GM19239 (cell line): Measurements from ENCODE around the gene IFT122.
"Not testable (repeated sequence)": the region's sequence is repeated elsewhere in the genome, so short reads cannot be mapped to it uniquely, and the experiment has no call there.

Experiments used
- DNase-seq: peaks from one replicate; pipeline ENCODE4 v3.0.0; 2011; ENCODE audit warnings: low spot score; ENCODE audit not compliant: insufficient read length
- FAIRE-seq: peaks from 2 replicates; lab custom pipeline; 2011; peaks lifted over from hg19 to GRCh38; lab: Jason Lieb, UNC

Gene IFT122

GRCh38 chr3:129530251-129530791 lies 90.3 kb downstream of the IFT122 start:
- DNase-seq (no peak), FAIRE-seq (no peak)

- no peak for FAIRE-seq
Measured at GRCh38 chr3:129530821-129531220, 90.8 kb downstream of the IFT122 start.

GRCh38 chr3:129531699-129532098 lies 91.7 kb downstream of the IFT122 start:
- DNase-seq (no peak), FAIRE-seq (no peak)

More at GRCh38 chr3:129530821-129531220, 90.8 kb downstream of the IFT122 start:
- no peak for DNase-seq

GRCh38 chr3:129532261-129532660 lies 92.2 kb downstream of the IFT122 start:
- FAIRE-seq (no peak), DNase-seq (no peak)

GRCh38 chr3:129533406-129533805 lies 93.4 kb downstream of the IFT122 start:
- no peak for FAIRE-seq

GRCh38 chr3:129534428-129535027 lies 94.5 kb downstream of the IFT122 start:
- DNase-seq (no peak), FAIRE-seq (no peak)

More at GRCh38 chr3:129533406-129533805, 93.4 kb downstream of the IFT122 start:
- no peak for DNase-seq

GRCh38 chr3:129535075-129535474 lies 95.1 kb downstream of the IFT122 start:
- no peak for FAIRE-seq
- DNase-seq, result no peak

- DNase-seq (no peak), FAIRE-seq (no peak)
Measured at GRCh38 chr3:129536374-129536667, 96.3 kb downstream of the IFT122 start.

- FAIRE-seq (no peak), DNase-seq (no peak)
Measured at GRCh38 chr3:129536804-129537203, 96.8 kb downstream of the IFT122 start.

- no peak for FAIRE-seq
Measured at GRCh38 chr3:129539206-129539605, 99.2 kb downstream of the IFT122 start.

GRCh38 chr3:129540776-129541516 lies 100.9 kb downstream of the IFT122 start:
- FAIRE-seq, result no peak
- DNase-seq, result no peak

More at GRCh38 chr3:129539206-129539605, 99.2 kb downstream of the IFT122 start:
- no peak for DNase-seq

GRCh38 chr3:129542747-129543146 lies 102.7 kb downstream of the IFT122 start:
- DNase-seq, result no peak
- FAIRE-seq, result no peak

GRCh38 chr3:129543156-129543790 lies 103.2 kb downstream of the IFT122 start, which contains the start of gene H1-8:
Gene H1-8, plus strand, starts transcription at chr3:129543175. Its CDS starts 44 bp downstream, at chr3:129543219.
- FAIRE-seq (no peak), DNase-seq (no peak)

GRCh38 chr3:129543999-129544398 lies 104.0 kb downstream of the IFT122 start:
- DNase-seq (no peak), FAIRE-seq (no peak)

- not testable (repeated sequence) for FAIRE-seq, DNase-seq
Measured at GRCh38 chr3:129545951-129546350, 105.9 kb downstream of the IFT122 start.

GRCh38 chr3:129547241-129547640 lies 107.2 kb downstream of the IFT122 start:
- FAIRE-seq (no peak), DNase-seq (no peak)

GRCh38 chr3:129548104-129548965 lies 108.3 kb downstream of the IFT122 start:
- FAIRE-seq, result no peak
- no peak for DNase-seq

GRCh38 chr3:129549006-129549800 lies 109.2 kb downstream of the IFT122 start:
- no peak for DNase-seq
- no peak for FAIRE-seq

- FAIRE-seq (no peak), DNase-seq (no peak)
Measured at GRCh38 chr3:129549805-129550204, 109.8 kb downstream of the IFT122 start.
